SK-N-SH treated with all-trans-retinoic acid at 6 μM for 48 hours (cell line): ENCODE results near the gene SPTB.

ENCODE experiments used
- BACH2 ChIP-seq: fragments of 250-450 bp; sonication (Bioruptor Pico); IDR thresholded peaks from 2 replicates; pipeline ENCODE4 v1.9.0; 2021; ENCODE audit warnings: mild to moderate bottlenecking, borderline replicate concordance
- ESRRG ChIP-seq: fragments of 250-450 bp; sonication (Bioruptor Pico); IDR thresholded peaks from 2 replicates; pipeline ENCODE4 v1.6.1; 2021; ENCODE audit warnings: mild to moderate bottlenecking
- ISL1 ChIP-seq: fragments of 250-450 bp; sonication (Bioruptor Pico); IDR thresholded peaks from 2 replicates; pipeline ENCODE4 v2.1.2; 2022; ENCODE audit warnings: mild to moderate bottlenecking, moderate library complexity
- SNAI2 ChIP-seq: fragments of 250-450 bp; sonication (Bioruptor Pico); IDR thresholded peaks from 2 replicates; pipeline ENCODE4 v1.5.0; 2020; ENCODE audit warnings: mild to moderate bottlenecking, moderate library complexity
- ZFP3 ChIP-seq: fragments of 250-450 bp; sonication (Bioruptor Pico); IDR thresholded peaks from 2 replicates; pipeline ENCODE4 v1.5.0; 2020; ENCODE audit warnings: mild to moderate bottlenecking, moderate library complexity
- ZNF70 ChIP-seq: fragments of 450-650 bp; formaldehyde crosslinking; IDR thresholded peaks from 2 replicates; pipeline ENCODE4 v1.5.0; 2020; ENCODE audit warnings: mild to moderate bottlenecking, moderate library complexity
- TF ChIP-seq, protein P1 (sequence below): fragments of 250-450 bp; sonication (Bioruptor Pico); IDR thresholded peaks from 2 replicates; pipeline ENCODE4 v1.8.0; 2020; ENCODE audit warnings: mild to moderate bottlenecking, moderate library complexity, borderline replicate concordance

DNA sequence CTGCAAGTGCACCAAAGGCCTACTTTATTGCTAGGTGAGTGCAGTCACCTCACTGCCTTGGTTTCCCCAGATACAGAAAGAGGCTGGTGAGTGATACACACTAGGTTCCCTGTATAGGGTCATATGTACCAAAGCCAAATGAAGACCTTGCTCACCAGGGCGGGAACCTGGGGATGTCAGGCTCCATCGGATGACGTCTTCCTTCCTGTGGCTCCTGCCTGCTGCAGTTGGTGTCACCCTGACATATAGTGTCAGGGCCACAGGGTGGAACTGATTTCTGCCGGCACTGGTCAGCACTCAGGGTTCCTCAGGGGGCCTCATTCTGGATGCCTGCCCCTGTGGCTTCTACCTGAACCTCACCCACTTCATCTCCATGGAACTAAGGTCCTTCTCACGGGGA, 132.4 kb downstream of the SPTB start:
- no peak for TF ChIP-seq ZFP3 (CRISPR knock-in tag)
- no peak for TF ChIP-seq ESRRG (CRISPR knock-in tag)
- no peak for TF ChIP-seq BACH2 (CRISPR knock-in tag)
- no peak for TF ChIP-seq SNAI2
- TF ChIP-seq, protein P1, sequence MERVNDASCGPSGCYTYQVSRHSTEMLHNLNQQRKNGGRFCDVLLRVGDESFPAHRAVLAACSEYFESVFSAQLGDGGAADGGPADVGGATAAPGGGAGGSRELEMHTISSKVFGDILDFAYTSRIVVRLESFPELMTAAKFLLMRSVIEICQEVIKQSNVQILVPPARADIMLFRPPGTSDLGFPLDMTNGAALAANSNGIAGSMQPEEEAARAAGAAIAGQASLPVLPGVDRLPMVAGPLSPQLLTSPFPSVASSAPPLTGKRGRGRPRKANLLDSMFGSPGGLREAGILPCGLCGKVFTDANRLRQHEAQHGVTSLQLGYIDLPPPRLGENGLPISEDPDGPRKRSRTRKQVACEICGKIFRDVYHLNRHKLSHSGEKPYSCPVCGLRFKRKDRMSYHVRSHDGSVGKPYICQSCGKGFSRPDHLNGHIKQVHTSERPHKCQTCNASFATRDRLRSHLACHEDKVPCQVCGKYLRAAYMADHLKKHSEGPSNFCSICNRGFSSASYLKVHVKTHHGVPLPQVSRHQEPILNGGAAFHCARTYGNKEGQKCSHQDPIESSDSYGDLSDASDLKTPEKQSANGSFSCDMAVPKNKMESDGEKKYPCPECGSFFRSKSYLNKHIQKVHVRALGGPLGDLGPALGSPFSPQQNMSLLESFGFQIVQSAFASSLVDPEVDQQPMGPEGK (CRISPR knock-in tag): no peak
- no peak for TF ChIP-seq ZNF70
- TF ChIP-seq ISL1 (CRISPR knock-in tag): no peak
